Stimulated activated CD4-positive, alpha-beta T cell treated with anti-CD3 and anti-CD28 coated beads, Interleukin-1b, Interleukin-23, amount 100 ng/mL, for 4 hours (primary cell): ENCODE data around the gene OR10P1.
A peak's percentile ranks its signal among the peaks of the same experiment; 100 is the strongest.
"Not testable (repeated sequence)": the region's sequence is repeated elsewhere in the genome, so short reads cannot be mapped to it uniquely, and the experiment has no call there.

ENCODE experiments used
- DNase-seq, 2 donors: peaks; one replicate each; pipeline ENCODE4 v3.0.0-alpha.2; 2020; ENCODE audit warnings: low read depth in 2 of 2

The OR10P1 gene, protein sequence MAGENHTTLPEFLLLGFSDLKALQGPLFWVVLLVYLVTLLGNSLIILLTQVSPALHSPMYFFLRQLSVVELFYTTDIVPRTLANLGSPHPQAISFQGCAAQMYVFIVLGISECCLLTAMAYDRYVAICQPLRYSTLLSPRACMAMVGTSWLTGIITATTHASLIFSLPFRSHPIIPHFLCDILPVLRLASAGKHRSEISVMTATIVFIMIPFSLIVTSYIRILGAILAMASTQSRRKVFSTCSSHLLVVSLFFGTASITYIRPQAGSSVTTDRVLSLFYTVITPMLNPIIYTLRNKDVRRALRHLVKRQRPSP

GRCh38 chr12:55636853-55637252 is at the start of gene OR10P1:
Gene OR10P1, plus strand, starts transcription at chr12:55636892. Its CDS starts 0 bp downstream, at chr12:55636892.
- no peak for DNase-seq

- DNase-seq = not testable (repeated sequence)
Observed at GRCh38 chr12:55590152-55590551, 46.5 kb upstream of the OR10P1 start.

GRCh38 chr12:55607821-55608594 is 28.7 kb upstream of the OR10P1 start:
- DNase-seq = no peak

DNA sequence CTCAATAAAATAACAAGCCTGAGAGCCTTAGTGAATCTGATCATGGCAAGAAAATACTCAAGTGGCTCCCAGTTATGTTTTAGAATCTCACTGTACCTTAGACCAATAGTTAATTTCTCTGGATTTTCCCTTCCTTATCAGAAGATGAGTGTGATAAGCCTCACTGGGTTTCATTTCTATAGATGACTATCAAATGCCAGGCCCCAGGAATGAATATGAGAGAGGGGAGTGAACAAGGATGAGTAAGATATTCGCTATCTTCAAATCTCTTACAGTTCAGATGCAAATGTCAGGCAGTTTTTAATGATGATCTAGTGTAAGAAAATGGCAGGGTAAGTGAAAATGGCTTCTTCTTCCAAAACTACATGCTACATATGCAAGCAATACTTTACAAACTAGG is 26.1 kb upstream of the OR10P1 start:
- DNase-seq = no peak

DNA sequence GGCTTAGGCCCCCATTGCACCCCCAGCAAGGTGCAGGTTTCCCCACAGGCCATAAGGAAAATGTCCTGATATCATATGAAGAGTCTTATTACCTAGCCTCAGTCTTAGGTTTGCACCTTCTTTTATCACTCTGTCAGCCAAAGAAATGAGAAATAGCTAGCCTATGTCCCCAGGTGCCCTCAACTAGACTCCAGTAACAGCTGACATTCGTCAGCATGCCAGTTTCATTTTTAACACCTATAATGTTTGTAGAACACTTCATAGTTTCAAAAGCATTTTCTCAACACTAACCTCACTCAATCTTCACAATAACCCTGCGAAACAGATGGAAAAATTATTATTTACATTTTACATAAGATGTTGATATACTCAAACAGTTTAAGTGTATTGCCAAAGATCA is 24.0 kb upstream of the OR10P1 start:
- DNase-seq = no peak

GRCh38 chr12:55614764-55615163 is 21.9 kb upstream of the OR10P1 start:
- no peak for DNase-seq

DNA sequence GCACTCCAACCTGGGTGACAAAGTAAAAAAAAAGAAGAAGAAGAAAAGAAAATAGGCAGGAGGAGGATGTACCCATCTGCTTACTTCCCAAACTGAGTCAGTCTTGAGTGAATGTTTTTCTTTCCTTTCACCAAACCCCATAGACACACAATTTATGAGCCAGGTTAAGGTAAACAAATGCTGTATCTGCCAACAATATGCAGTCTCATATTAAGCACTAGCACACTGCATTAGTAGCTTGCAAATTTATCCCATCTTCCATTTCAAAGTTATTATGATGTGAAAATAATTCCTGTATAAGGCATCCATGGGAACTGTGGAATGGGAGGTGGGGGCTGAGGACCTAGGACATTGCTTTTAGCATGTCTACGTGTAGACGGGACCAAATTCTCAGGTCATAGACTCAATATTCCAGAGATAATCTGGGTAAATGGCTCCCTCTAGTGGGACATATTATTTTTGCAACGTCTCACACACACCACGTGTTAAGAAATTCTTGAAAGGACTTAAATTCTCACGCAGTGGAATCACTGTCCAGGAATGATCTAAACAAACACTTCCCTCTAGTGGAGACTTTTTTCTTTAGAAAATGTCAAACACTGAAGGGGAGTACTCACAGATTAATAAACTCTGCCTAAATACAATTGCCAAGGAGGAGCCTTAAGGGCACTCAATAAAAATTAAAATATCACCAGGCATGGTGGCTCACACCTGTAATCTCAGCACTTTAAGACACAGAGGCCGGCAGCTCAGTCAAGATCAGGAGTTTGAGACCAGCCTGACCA is 17.1 kb upstream of the OR10P1 start:
- peak in 1 of 2 donors; percentile 60 for DNase-seq

DNA sequence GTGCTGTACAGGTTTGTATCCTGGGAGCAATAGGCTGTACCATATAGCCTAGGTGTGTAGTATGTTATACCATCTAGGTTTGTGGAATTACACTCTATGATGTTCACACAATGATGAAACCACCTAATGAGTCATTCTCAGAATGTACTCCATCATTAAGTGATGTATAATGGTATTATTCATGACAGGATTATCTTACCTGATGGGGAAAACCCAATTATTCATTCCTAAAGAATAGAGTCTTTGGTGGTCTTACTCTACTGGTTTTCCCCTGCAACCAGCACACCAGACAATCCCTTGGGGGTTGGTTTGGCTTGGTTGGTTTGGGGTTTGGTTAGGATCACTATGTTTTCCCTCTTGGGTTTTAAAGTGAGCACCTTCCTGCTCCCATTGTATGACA is 12.6 kb upstream of the OR10P1 start:
- no peak for DNase-seq

- DNase-seq = no peak
Observed at GRCh38 chr12:55626154-55626553, 10.5 kb upstream of the OR10P1 start.

DNA sequence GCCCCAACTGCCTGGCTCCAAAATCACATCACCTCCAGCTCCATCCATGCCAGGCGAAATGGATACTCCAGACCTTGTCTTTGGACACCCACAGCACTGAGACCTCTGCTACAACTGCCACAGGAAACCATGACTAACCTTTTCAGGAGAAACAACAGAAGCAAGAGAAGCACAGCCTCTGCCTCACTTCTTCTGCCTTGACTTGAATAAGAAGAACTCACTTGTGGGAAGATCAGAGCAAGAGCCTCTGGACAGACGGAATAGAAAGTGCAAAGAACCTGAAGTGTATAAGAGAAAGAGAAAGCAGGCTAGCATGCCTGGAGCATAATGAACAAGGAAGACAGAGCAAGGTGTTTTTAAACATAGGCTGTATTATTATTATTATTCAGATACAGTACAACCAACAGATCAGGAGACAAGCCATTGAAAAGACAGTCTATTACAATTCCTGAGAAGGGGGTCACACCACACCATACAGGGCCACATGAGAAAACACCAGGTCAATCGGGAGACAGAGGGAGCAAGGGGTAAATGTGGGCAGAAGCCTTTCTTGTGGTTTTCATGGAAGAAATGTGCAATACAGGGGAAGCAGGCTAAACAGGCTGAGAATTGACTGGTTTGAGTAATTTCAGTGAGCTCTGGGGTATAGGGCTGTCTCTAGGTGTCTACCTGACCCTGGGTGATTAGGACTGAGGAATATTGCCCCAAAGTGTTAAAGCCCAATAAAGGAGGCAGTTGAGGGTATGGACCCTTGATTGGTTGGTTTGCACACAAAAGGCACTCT is 7.4 kb upstream of the OR10P1 start:
- DNase-seq = no peak

GRCh38 chr12:55631056-55631455 is 5.6 kb upstream of the OR10P1 start:
- no peak for DNase-seq

DNA sequence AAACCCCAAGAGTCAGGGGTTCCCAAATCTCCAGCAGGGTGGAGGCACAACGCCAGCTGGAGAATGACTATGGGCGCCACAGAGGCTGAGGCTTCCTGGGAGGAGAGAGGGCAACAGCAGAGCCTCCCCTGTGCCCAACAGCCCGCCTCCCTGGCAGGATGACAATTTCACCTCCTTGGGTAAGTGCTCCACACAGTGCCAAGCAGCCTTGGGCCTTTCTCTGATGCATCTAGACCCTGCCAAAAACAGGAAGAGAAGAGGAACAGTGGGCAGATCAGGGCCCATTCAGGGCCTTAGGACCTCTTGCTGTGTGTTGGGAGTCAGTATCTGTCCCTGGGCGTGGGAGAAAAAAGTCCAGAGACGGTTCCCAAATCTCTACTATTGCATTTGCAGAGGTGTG is 5.0 kb upstream of the OR10P1 start:
- no peak for DNase-seq

DNA sequence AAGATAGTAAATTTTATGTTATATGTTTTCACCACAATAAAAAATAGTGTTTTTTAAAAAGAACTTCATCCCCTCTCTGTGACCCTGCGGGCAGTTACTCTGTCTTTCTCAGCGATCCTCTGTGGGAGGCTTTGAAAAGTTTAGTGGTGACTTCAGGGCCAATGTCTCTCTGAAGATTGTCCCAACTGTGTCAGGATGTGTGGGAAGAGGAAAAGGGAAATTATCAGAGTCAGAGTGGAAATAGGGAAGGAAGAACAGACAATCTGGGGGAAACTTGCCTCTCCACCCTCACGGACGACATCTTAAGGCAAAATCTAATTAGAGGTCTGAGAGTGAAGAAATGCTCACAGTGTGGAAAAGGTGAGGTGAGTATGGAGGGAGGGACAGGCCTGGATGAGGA is 3.5 kb upstream of the OR10P1 start:
- DNase-seq = no peak

DNA sequence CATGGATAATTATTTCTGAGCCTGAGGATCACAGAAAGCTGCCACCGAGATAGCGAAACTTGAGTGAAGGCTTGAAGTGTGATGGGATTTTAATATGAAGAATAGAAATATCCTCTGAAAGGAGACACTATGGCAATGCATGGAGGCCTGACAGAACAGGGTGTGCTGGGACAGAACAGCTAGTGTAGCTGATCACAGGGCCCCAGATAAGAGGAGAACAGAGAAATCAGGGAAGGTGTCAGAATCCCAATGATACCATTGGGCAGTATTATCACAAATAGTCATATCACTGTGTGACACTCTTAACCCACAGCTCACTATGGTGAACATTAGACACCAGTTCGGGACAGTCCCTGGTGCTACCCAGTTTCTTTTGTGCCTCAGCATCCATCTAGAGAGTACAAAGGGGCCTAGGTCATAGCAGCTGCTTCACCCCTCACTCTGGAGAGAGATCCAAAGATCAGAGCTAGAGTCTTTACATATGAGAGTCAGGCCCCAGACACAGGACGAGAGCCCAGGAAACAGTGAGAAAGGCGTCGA is 506 bp upstream of the OR10P1 start:
- DNase-seq = no peak

DNA sequence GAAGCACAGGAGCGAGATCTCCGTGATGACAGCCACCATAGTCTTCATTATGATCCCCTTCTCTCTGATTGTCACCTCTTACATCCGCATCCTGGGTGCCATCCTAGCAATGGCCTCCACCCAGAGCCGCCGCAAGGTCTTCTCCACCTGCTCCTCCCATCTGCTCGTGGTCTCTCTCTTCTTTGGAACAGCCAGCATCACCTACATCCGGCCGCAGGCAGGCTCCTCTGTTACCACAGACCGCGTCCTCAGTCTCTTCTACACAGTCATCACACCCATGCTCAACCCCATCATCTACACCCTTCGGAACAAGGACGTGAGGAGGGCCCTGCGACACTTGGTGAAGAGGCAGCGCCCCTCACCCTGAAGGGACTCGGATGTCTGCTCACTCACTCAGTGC is 775 bp downstream of the OR10P1 start:
- DNase-seq = no peak

DNA sequence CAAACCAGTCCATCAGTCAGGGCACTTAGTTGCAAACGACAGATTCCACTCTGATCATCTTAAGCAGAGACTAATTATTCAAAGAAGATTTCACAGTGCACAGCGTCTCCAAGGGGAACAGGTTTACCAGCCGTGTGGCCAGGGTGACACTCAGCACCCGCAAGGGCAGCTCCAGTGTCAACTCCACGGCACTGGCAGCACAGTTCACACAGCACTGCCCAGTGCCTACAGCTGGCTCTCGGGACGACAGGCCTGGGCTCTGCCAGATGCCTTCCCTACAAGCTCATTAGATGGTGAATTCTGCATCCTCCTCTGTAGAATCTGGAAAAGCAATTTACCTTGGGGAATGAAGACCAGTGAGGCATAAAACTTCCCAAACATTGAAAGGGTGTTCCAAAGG is 4.9 kb downstream of the OR10P1 start:
- no peak for DNase-seq

DNA sequence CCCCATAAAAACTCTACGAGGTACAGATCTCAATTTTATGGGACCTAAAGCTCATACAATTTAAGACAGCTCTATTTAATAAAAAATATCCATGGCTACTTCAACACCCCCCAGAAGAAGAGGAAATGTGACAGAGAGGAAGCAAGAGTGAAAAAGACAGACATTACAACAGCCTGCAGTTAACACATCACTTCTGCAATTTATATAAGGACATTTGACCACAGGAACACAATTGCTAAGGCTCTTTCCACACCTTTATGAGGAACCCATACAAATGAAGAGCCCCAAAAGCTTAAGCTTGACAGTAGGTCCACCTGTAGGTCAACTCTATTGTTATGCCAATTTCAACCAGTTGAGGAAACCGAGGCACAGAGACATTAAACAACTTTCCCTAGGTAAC is 5.6 kb downstream of the OR10P1 start:
- DNase-seq = no peak

DNA sequence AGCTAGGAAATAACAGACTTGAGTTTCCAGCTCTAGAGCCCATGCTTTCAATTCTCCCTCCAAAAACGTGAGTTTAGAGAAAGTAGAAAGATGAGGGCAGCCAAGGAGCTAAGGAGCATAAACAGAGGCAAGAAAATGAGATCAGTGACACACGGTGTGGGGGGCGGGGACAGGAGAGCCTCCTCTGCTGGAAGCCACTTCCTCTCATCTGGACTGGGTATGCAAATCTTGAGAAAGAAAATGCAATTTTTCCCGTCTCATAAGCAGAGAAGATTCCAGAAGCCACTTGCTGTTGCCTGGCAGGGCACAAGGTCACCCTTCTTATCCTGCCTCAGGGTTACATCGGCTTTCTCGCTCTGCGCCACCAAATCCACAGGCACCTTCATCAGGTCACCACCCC is 6.0 kb downstream of the OR10P1 start:
- no peak for DNase-seq

DNA sequence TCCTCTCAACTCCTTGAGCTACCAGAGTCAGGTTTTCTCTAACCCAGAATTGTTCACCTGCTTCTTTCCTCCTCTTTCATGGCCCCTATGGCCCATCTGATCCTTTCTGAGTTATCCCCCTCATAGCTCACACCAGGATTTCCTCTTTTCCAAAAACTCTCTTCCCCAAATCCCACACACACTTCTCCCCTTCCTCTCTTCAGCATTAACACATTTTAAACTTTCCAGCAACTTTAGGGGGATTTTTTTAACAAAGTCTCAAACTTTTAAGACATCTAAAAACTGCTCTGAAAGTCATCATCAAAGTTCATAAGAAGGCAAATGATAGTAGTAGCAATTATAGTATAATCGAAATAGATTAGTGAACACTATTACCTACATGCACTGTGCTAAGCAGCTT is 7.9 kb downstream of the OR10P1 start:
- no peak for DNase-seq

DNA sequence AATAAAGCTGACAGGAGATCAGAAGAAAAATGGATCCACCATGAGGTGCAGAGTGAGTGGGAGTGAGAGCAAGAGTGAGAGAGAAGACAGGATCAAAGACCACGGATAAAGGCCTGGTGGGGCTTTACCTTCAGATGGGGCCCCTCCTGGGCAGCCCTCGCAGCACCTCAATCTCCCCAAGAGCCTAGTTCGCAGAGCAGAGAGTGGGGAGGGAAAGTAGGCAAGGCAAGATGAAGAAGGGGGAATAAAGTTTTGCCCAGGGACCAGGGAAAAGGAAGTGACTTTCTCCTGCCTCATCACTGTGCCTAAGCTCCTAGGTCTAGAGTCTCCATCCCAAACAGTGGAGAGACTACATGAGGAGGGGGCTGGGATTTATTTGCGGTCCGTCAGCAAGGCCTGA is 10.3 kb downstream of the OR10P1 start:
- DNase-seq = no peak

DNA sequence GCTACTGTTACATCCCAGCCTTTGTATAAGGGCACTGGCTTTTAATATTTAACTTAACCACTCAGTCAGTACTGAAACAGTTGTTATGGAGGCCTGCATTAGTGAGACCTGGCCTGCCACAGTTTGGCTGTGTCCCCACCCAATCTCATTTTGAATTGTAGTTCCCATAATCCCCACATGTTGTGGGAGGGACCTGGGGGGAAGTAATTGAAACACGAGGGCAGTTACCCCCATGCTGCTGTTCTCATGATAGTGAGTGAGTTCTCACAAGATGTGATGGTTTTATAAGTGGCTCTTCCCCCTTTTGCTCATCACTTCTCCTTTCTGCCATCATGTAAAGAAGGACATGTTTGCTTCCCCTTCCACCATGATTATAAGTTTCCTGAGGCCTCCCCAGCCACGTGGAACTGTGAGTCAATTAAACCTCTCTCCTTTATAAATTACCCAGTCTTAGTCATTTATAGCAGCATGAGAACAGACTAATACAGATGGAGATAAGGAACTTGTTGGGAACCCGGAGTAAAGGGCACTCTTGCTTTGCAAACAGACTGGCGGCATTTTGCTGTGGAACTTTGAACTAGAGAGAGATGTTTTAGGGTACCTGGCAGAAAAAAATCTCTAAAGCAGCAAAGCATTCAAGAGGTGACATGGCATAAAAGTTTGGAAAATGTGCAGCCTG is 14.1 kb downstream of the OR10P1 start:
- not testable (repeated sequence) for DNase-seq
